ENCODE measurements around the gene HENMT1.

HENMT1 gene

GRCh38 chr1:108624069-108624468 lies 36.8 kb downstream of the HENMT1 start:
- no peak for DNase-seq

GRCh38 chr1:108617724-108618056 lies 43.2 kb downstream of the HENMT1 start:
- no peak for DNase-seq

DNA sequence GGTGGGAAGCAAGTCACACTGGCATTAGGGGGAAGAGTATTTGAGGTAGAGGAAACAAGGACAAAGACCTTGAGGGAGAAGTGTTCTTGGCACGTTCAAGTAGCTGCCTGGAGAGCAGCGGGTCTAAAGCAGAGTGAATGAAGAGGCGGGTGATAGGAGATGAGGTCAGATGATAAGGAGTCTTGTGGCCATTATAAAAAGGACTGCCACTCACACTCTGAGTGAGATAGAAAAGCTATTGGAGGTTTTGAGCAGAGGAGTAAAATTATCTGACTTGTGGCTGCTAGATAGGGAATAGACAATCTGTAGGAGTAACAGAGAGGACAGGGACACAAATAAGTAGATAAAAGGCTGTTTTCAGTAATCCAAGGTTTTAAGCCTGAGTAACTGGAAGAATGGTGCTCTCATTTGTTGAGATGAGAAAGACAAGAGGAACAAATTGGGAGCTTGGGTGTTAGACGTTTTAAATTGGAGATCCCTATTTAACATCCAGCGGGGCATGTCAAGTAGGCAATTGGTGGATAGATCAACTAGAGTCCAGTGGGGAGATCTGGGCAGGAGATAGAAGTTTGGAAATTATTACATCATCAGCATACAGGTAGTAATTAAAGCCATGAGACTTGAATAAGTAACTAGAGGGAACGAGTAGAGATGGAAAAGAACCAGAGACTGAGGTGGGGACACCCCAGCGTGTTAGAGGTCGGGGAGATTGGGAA lies 43.7 kb downstream of the HENMT1 start:
- no peak for DNase-seq

GRCh38 chr1:108615544-108615943 lies 45.3 kb downstream of the HENMT1 start:
- no peak for DNase-seq

GRCh38 chr1:108612496-108612895 lies 48.4 kb downstream of the HENMT1 start:
- no peak for DNase-seq

GRCh38 chr1:108611984-108612383 lies 48.9 kb downstream of the HENMT1 start:
- DNase-seq, result no peak

GRCh38 chr1:108610073-108610472 lies 50.8 kb downstream of the HENMT1 start:
- no peak for DNase-seq

GRCh38 chr1:108609483-108610049 lies 51.3 kb downstream of the HENMT1 start:
- no peak for DNase-seq

DNA sequence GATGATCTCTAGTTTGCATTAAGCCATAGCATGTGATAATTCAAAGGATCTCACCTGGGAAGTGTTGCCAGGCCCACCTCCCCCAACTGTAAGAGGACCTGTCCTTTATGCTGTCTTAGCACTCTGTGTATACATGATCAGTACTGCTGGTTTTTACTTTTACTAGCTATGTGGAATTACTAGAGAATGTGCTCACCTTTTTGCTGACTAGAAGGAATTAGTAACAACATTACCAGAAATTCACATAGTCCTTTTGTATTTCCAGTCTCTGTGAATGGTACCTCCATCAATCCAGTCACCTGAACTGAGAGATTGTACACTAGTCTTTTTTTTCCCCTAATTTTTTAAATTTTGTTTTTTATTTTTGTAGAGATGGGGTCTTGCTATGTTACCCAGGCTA lies 54.4 kb downstream of the HENMT1 start:
- no peak for DNase-seq

- DNase-seq, result no peak
Measured at GRCh38 chr1:108605633-108606032, 55.3 kb downstream of the HENMT1 start.

GRCh38 chr1:108601708-108602410 lies 59.0 kb downstream of the HENMT1 start:
- DNase-seq, result no peak

GRCh38 chr1:108600504-108600903 lies 60.4 kb downstream of the HENMT1 start:
- DNase-seq, result no peak

GRCh38 chr1:108598340-108598739 lies 62.6 kb downstream of the HENMT1 start:
- no peak for DNase-seq

Measured in CD4-positive, alpha-beta T cell treated with Interleukin-6 for 4 hours (primary cell).